IMR-90 (cell line): ENCODE measurements around the gene NTSR1.

Source experiments
- BHLHE40 ChIP-seq: fragments of 150-350 bp; IDR thresholded peaks from 2 replicates; pipeline ENCODE4 v1.6.1; 2016; ENCODE audit warnings: mild to moderate bottlenecking, low read depth, low read length
- CHD1 ChIP-seq: IDR thresholded peaks from 2 replicates; pipeline ENCODE4 v1.6.1; 2012; ENCODE audit warnings: low read depth, low read length, improper control_type of control experiment
- CTCF ChIP-seq: conservative IDR thresholded peaks from 2 replicates; pipeline ENCODE4 v1.5.1; 2012; ENCODE audit warnings: mild to moderate bottlenecking, low read depth, low read length, improper control_type of control experiment
- ELK1 ChIP-seq: fragments of 150-350 bp; IDR thresholded peaks from 2 replicates; pipeline ENCODE4 v1.6.1; 2016; ENCODE audit warnings: low read depth, mild to moderate bottlenecking, low read length, moderate library complexity, borderline replicate concordance
- FOS ChIP-seq: fragments of 150-350 bp; IDR thresholded peaks from 2 replicates; pipeline ENCODE4 v1.6.1; 2016; ENCODE audit warnings: low read depth, low read length
- MAFK ChIP-seq: IDR thresholded peaks from 2 replicates; pipeline ENCODE4 v1.6.1; 2012; ENCODE audit warnings: low read depth, low read length, improper control_type of control experiment
- MAZ ChIP-seq: IDR thresholded peaks from 2 replicates; pipeline ENCODE4 v1.6.1; 2012; ENCODE audit warnings: low read depth, mild to moderate bottlenecking, low read length, improper control_type of control experiment, moderate library complexity, borderline replicate concordance
- POLR2A ChIP-seq: IDR thresholded peaks from 2 replicates; pipeline ENCODE4 v1.6.1; 2012; ENCODE audit warnings: mild to moderate bottlenecking, low read depth, low read length
- RAD21 ChIP-seq: IDR thresholded peaks from 2 replicates; pipeline ENCODE4 v1.6.1; 2012; ENCODE audit warnings: low read length, improper control_type of control experiment
- RCOR1 ChIP-seq: IDR thresholded peaks from 2 replicates; pipeline ENCODE4 v1.6.1; 2012; ENCODE audit warnings: mild to moderate bottlenecking, low read length, improper control_type of control experiment; ENCODE audit not compliant: insufficient replicate concordance
- SMC3 ChIP-seq: fragments of 150-350 bp; IDR thresholded peaks from 2 replicates; pipeline ENCODE4 v1.6.1; 2016; ENCODE audit warnings: low read depth, mild to moderate bottlenecking, antibody characterized with exemption, low read length, moderate library complexity
- USF2 ChIP-seq: fragments of 150-350 bp; IDR thresholded peaks from 2 replicates; pipeline ENCODE4 v1.6.1; 2017; ENCODE audit warnings: mild to moderate bottlenecking, antibody characterized with exemption, low read length, low read depth

- no peak for TF ChIP-seq MAZ
- no peak for TF ChIP-seq CTCF
- no peak for TF ChIP-seq FOS
- TF ChIP-seq POLR2A = no peak
- TF ChIP-seq BHLHE40 = no peak
- no peak for TF ChIP-seq MAFK
- no peak for TF ChIP-seq RCOR1
- no peak for TF ChIP-seq SMC3
- no peak for TF ChIP-seq USF2
- TF ChIP-seq CHD1 = no peak
- no peak for TF ChIP-seq ELK1
- TF ChIP-seq RAD21 = no peak
Measured at GRCh38 chr20:62738025-62738881, 29.6 kb downstream of the NTSR1 start.
